ENCODE results near the gene DNHD1.

GRCh38 chr11:6583584-6583983 is 86.5 kb downstream of the DNHD1 start:
- no peak for TF ChIP-seq CTCF (CRISPR knock-in tag; IDR thresholded peaks at IDR 0.05)
- no peak for TF ChIP-seq BHLHE40 (IDR thresholded peaks at IDR 0.05; ENCODE audit: low read length)
- no peak for TF ChIP-seq RNF2 (conservative IDR thresholded peaks at IDR 0.05; ENCODE audit: low read depth)
- no peak for TF ChIP-seq KDM2A (CRISPR knock-in tag; IDR thresholded peaks at IDR 0.05; ENCODE audit: borderline replicate concordance, low read depth)
- no peak for TF ChIP-seq ZNF350 (CRISPR knock-in tag; IDR thresholded peaks at IDR 0.05; ENCODE audit: borderline replicate concordance, low read depth)
- TF ChIP-seq SP4 (CRISPR knock-in tag; IDR thresholded peaks at IDR 0.05) = no peak
- no peak for TF ChIP-seq NFATC3 (CRISPR knock-in tag; IDR thresholded peaks at IDR 0.05)
- TF ChIP-seq JUN (CRISPR knock-in tag; IDR thresholded peaks at IDR 0.05) = no peak
- no peak for TF ChIP-seq GABPA (IDR thresholded peaks at IDR 0.05; ENCODE audit: low read depth, low read length)
- TF ChIP-seq GABPA (CRISPR knock-in tag; IDR thresholded peaks at IDR 0.05; ENCODE audit: low read depth) = no peak
- TF ChIP-seq MIER2 (CRISPR knock-in tag; IDR thresholded peaks at IDR 0.05) = no peak
- no peak for TF ChIP-seq PRDM15 (CRISPR knock-in tag; IDR thresholded peaks at IDR 0.05)
- TF ChIP-seq ARID2 (CRISPR knock-in tag; IDR thresholded peaks at IDR 0.05; ENCODE audit: borderline replicate concordance) = no peak
- no peak for TF ChIP-seq HMG20B (CRISPR knock-in tag; conservative IDR thresholded peaks at IDR 0.05)

All from HepG2 (cell line).